ENCODE results near the gene CNTRL.
"Not testable (repeated sequence)": the region's sequence is repeated elsewhere in the genome, so short reads cannot be mapped to it uniquely, and the experiment has no call there.

Gene CNTRL, protein sequence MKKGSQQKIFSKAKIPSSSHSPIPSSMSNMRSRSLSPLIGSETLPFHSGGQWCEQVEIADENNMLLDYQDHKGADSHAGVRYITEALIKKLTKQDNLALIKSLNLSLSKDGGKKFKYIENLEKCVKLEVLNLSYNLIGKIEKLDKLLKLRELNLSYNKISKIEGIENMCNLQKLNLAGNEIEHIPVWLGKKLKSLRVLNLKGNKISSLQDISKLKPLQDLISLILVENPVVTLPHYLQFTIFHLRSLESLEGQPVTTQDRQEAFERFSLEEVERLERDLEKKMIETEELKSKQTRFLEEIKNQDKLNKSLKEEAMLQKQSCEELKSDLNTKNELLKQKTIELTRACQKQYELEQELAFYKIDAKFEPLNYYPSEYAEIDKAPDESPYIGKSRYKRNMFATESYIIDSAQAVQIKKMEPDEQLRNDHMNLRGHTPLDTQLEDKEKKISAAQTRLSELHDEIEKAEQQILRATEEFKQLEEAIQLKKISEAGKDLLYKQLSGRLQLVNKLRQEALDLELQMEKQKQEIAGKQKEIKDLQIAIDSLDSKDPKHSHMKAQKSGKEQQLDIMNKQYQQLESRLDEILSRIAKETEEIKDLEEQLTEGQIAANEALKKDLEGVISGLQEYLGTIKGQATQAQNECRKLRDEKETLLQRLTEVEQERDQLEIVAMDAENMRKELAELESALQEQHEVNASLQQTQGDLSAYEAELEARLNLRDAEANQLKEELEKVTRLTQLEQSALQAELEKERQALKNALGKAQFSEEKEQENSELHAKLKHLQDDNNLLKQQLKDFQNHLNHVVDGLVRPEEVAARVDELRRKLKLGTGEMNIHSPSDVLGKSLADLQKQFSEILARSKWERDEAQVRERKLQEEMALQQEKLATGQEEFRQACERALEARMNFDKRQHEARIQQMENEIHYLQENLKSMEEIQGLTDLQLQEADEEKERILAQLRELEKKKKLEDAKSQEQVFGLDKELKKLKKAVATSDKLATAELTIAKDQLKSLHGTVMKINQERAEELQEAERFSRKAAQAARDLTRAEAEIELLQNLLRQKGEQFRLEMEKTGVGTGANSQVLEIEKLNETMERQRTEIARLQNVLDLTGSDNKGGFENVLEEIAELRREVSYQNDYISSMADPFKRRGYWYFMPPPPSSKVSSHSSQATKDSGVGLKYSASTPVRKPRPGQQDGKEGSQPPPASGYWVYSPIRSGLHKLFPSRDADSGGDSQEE (N-terminal part only)

DNA sequence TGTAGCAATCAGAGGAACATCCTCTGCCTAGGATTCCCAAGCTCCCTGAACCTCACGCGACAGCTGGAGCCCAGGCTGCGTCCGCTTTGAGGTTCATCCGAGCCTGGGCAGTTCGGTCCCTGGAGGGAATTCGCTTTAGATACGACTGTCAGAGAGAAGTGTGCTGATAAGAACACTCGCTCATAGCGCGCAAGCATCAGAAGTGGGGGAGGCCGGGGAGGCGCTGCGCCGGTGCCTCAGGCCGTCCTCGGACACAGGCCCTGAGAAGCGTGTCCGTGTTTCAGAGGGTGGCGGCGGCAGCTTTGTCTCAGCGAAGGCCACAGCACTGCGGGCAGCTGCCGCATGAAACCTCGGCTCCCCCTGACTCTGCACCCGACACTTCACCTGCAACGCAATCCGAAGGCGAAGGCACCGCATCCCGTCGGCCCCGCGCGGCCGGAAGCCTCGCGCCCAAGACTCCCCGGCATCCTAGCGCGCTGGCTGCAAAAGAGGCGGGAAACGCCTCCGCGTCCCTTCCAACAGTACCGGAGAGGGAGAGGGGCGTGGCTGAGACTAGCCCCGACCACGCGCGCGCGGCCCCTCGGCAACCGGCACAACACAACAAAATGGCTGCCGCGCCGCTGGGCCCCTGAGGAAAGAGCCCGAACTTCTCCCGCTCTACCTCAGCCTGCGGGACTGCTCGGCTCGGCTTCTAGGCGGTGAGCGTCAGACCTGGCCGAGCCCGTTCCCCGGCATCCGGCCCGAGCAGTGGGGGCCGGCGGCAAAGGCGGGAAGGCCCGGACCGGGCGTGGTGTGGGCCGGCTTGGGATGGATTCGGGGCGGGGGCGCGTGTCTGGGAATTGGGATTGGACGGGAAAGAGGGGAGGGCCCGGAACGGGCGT, at the start of gene CNTRL:
TSS of gene CNTRL (plus strand) at position 586 of the 881 bp plus-strand sequence. CDS start 13,372 bp downstream, outside the sequence.
- DNase-seq: peak; percentile 89

DNA sequence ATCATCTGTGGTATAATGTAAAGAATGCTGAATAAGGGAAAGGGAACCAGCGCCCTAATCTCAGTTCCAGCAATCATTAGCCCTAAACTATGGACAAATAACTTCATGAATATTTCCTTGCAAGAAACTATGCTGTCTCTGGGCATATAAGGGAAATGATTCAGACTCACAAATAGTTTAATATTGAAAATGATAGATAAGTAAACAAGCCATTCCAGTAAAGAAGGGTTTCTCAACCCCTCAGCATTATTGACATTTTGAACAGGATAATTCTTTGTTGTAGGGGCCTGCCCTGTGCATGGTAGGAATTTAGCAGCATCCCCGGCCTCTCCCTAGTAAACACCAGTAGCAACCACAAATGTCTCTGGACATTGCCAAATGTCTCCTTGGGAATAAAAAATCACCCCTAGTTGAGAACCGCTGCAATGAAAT, 48.5 kb upstream of the CNTRL start:
- DNase-seq: no peak

DNA sequence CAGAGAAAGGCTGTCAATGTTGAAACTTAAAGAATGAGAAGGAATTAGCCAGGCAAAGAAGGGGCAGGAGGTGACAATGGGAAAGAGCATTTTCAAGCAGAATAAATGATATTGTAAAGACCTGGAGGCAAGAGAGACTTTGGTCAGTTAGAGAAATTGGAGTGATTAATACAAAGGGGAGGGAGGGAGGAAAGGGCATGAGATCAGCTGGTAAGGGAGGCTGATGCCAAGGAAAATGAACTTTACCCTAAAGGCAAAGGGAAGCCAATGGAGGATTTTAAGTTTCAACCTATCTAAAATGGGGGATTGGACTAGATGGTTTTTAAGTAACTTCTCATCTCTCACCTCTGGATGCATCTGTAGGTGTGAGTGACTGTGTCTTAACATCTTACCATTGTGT, 48.0 kb upstream of the CNTRL start:
- no peak for DNase-seq

DNA sequence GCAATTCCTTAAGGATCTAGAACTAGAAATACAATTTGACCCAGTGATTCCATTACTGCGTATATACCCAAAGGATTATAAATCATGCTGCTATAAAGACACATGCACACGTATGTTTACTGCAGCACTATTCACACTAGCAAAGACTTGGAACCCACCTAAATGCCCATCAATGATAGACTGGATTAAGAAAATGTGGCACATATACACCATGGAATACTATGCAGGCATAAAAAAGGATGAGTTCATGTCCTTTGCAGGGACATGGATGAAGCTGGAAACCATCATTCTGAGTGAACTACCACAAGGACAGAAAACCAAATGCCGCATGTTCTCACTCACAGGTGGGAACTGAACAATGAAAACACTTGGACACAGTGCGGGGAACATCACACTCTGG, 46.5 kb upstream of the CNTRL start:
- DNase-seq: not testable (repeated sequence)

DNA sequence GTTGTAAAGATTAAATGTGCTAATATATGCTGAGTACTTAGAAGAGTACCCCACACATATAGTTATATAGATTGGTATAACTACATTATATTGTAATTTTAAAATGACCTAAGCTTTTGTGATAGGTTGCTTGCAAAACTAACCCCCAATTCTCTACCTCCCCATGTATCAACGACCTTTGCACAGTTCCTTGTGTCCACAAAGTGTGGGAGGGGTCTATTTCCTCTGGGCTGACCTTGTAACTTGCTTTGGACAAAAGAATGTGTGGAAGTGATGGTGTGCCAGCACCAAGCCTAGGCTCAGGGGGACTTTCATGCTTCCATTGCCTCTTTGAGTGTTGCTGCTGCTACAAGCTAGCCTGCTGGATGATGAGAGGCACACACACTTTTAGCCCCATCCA, 45.3 kb upstream of the CNTRL start:
- DNase-seq: no peak

DNA sequence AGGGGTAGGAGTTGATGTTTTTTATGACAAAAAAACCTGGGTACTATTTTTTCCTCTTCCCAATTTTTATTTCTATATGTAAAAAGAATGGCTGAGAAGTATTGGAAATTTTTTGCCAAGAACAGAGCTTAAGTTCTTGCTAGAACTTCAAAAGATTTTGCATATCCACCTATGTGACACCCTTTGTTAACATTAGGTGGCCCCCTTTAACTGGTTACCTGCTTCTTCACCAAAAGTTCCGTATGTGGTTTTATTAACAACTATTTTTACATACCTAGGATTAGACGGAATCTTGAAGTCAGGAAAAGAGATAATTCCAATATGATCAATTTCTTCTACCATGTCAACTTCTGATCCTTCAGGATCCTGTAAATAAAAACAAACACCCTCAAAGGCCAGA, 40.2 kb upstream of the CNTRL start:
- DNase-seq: no peak

DNA sequence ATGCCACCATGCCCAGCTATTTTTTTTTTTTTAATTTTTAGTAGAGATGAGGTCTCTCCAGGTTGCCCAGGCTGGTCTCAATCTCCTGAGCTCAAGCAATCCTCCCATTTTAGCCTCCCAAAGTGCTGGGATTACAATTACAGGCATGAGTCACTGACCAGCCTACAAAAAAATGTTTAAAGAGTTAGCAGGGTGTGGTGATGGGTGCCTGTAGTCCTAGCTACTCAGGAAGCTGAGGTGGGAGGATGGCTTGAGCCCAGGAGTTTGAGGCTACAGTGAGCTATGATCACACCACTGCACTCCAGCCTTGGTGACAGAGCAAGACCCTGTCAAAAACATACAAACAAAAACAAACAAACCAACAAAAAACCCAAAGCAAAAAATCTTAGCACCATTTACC, 39.0 kb upstream of the CNTRL start:
- DNase-seq: not testable (repeated sequence)

DNA sequence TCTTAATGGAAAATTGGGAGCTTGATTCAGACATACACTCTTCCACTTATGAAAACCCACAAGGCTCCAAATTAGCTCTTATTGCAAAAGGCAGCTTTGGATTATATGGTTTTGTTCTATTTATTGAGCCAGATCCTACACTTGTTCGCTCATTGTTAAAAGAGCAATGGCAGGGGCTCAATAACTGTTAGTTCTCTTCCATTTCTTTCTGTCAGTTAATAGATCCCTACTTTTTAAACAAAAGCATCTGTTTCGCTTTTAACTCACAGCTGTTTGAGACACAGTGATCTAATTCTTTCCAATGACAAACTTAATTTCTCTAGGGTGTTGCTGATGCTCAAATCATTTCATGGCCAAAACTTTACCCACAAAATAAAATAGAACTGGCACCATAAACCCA, 36.4 kb upstream of the CNTRL start:
- no peak for DNase-seq

DNA sequence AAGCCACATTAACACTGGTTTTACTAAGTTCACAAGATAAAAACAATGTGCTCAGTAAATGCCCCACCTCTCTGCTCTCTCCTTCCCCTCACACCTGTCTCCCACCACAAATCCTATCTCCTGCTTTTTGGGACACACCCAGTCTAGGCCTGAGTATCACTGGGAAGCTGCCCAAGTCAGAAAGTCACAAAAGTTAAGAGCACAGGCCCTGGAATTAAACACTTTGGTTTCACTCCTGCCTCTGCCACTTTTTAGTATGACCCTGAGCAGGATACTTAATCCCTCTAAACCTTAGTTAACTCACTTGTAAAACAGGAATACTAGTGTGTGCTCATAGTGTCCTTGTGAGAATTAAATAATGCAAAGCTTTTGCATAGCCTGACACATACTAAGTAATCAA, 36.0 kb upstream of the CNTRL start:
- DNase-seq: no peak

DNA sequence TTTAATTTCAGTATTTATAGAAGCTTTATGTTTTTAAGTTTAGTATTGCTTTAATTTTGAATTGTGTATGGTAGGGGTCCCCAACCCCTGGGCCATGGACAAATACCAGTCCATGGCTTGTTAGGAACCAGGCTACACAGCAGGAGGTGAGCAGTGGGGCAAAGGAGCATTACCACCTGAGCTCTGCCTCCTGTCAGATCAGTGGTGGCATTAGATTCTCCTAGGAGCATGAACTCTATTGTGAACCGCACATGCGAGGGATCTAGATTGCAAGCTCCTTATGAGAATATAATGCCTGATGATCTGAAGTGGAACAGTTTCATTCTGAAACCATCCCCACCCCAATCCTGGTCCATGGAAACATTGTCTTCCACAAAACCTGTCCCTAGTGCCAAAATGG, 26.6 kb upstream of the CNTRL start:
- no peak for DNase-seq

DNA sequence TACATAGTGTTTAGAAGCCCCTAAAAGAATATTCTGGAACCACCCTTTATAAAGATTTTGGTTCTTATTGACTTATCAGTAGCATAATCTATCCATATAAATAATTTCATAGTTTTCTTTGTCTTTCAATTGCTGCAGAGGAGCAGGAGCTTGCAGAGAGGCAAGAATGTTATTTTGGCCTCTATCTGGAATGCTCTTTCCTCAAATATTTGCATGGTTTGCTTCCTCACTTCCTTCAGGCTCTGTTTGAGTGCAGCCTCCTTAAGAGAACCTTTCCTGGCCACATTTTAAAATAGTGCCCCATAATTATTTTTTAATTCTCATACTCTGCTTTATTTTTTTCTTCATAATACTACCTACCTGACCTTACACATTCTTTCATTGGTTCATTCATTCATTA, 26.1 kb upstream of the CNTRL start:
- DNase-seq: no peak

DNA sequence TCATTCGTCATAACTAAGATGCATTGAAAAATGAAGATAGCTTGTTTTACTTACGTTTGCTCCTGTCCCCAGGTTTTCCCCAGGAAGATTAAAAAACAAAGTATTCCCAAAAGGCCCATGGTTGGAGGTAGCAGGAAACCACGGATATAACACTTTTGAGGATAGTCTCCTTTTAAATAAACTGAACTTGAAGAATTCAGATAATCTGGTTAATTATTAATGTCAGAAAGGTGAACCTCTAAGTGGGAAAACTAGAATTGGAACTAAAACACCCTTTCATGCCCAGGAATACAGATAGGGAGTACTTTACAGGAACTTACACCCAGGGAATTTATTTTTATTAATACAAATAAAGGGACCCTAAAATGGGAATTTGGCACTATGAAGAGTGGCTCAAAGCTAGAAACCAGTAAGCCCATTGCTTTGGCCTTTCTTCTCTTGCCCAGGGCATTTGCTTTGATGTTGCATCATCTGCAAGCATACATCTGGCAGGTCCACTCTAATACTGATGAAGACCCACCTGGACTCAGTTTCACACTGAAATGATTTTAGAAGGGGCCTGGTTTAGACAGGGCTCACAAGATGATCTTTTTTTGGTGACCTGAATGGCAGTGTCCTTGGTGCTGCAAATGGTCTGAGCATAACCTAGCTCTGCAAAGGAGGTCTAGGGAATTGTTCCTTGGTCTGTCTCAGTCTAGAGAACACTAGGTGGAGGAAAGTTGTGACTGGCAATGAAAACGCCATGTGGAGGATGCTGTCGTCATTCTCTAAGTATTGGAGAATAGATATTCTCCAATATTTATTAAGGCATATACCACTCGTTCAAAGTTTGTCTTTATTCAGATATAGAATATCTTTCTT, 24.4 kb upstream of the CNTRL start, which contains the start of gene C5:
TSS of gene C5 (minus strand) at position 148 of the 861 bp plus-strand sequence. CDS start at position 119, 29 bp downstream.
- no peak for DNase-seq

DNA sequence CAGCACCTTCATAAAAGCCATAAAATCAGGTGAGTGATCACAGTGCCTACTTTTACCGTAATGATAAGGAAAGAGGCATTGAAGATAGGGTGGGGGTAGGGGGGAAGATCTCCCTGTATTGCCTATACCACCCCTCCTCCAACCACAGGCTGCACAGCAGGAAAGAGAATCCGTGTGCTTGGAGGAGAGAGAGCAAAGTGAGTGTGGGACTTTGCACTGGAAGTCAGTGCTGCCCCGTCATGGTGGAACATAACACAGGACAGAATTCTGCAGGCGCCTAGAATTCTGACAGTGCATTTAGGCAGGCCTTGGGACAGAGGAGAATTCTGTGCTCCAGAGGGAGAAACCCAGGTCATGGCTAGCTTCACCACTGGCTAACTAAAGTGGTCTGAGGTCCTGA, 21.2 kb upstream of the CNTRL start:
- no peak for DNase-seq

DNA sequence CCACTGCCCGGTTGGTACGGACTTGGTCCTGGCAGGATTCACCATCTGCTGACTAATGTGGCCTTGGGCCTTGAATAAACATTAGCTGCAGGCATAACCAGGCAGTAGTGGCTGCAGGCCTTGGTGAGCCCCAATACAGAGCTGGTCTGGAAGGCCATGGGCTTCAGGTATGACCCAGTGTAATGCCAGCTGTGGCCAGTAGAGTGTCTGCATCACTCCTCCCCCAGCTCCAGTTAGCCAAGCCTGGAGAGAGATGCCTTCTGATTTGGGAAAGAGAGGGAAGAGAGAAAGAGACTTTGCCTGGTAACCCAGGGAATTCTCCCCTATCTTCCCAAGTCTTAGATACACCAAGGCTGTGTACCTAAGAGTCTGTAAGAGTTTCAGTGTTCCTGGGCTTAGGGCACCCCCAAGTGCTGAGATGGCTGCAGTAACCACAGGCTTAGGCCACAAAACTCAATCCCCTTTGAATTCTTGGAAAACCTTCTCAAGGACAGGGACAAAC, 19.1 kb upstream of the CNTRL start:
- no peak for DNase-seq

DNA sequence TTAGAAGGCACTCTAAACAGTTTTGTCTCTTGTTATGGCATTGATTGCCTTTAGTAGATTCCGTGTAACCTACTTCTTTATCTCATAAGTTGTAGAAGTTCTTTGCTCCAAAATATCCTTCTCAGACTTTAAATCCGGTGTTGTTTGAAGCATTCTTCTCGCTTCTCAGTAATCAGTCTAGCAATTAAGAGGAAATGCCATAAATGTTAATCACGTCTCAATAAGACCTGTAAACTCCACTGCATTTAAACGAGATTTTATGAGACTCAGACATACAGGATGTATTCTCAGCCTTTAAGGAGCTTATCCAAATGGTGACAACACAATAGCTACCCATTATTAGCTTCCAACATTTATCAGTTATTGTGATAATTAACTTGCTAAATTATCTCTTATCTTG, 16.9 kb upstream of the CNTRL start:
- DNase-seq: no peak

DNA sequence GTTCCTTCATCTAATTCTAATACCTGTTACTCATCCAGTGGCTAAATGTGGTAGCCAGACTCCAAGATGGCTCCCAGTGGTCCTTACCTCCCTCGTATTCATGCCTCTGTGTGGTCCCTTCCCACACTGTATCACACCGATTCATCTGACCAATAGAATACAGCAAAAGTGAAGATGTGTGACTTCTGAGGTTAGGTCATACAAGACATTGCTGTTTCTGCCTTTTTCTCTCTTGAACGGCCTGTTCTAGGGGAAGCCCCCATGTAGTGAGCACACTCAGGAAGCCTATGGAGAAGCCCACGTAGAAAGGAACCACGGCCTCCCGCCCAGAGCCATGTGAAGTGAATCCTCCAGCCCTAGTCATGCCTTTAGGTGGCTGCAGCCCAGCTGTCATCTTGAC, 15.2 kb upstream of the CNTRL start:
- no peak for DNase-seq

DNA sequence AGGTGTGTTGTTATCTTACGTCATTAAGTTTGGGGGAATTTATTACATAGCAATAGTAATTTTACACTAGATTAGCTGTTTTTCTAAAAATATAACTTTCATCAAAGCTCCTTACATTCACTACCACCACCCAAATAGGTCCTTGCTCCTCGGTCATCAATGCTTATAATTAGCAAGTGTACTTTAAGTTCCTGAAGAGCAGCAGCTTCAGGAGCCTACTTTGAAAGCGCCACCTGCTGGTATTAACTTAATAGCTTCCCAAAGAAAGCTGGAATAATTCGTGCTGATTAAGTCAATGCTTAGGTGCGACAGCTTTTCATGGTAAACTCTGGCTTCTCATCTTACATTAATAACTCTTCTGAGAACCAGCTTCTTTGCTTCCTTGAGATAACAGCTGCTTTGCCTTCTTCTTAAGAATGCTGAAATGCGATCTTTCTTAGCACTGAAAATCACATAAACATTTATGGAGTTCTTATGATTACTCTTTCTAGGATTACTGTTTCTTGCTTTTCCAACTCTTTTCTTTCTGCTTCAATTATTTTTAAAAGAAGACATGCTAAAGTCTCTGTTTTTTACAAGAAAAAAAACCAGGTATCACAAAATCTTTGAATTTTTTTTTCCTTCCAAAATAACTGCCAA, 14.6 kb upstream of the CNTRL start:
- DNase-seq: peak; percentile 18

DNA sequence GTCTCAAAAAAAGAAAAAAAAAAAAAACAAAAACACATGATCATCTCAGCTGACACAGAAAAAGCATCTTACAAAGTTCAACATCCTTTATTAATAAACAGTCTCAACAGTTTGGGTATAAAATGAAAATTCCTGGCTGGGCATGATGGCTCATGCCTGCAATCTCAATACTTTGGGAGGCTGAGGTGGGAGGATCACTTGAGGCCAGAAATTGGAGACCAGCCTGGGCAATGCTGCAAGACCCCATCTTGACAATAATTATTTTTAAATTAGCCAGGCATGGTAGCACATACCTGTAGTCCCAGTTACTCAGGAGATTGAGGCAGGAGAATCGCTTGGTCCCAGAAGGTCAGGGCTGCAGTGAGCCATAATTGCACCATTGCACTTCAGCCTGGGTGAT, 7.9 kb upstream of the CNTRL start:
- DNase-seq: no peak

DNA sequence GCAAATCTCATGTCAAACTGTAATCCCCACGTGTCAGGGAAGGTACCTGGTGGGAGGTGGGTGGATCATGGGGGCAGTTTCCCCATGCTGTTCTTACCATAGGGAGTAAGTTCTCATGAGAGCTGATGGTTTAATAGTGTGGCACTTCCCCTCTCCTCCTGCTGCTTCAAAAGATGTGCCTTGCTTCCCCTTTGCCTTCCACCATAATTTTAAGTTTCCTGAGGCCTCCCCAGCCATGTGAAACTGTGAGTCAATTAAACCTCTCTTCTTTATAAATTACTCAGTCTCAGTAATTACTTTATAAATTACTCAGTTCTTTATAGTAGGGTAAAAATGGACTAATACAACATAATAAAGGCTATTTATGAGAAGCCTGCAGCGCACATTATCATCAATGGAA, 7.1 kb upstream of the CNTRL start:
- DNase-seq: no peak

DNA sequence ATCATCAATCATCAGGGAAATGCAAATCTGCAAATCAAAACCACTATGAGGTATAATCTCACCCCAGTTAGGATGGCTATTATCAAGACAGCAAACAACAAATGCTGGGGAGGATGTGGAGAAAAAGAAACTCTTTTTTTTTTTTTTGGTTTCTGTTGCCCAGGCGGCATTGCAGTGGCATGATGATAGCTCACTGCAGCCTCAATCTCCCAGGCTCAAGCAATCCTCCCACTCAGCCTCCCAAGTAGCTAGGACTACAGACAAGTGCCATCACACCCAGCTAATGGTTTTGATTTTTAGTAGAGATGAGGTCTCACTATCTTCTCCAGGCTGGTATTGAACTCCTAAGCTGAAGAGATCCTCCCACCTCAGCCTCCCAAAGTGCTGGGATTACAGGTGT, 5.4 kb upstream of the CNTRL start:
- no peak for DNase-seq
